Fibroblast of villous mesenchyme (primary cell): ENCODE results near the gene TRIM69. TPM values are rescaled to one million over a fixed set of nuclear protein-coding genes. Genes with fewer than 3 reads are reported as not detected.

Experiments used
- DNase-seq: peaks from one replicate; pipeline ENCODE4 v3.0.0-alpha.2; 2010; ENCODE audit warnings: low read depth
- H3K4me3 ChIP-seq: 2 replicates; pipeline ENCODE4 v1.5.1; 2011; ENCODE audit warnings: low read depth, mild to moderate bottlenecking, low read length
- CTCF ChIP-seq: IDR thresholded peaks from 2 replicates; pipeline ENCODE4 v1.5.1; 2012; ENCODE audit warnings: low read depth, mild to moderate bottlenecking, low read length; ENCODE audit not compliant: insufficient read depth
- total RNA-seq: library from RNA; depleted of rRNA; stranded (reverse); fragments of >200 nt; gene quantifications from 2 replicates; pipeline ENCODE4 v1.2.3, GENCODE V29; 2012

The TRIM69 gene
- total RNA-seq, 1 donor: 13.4 TPM

DNA sequence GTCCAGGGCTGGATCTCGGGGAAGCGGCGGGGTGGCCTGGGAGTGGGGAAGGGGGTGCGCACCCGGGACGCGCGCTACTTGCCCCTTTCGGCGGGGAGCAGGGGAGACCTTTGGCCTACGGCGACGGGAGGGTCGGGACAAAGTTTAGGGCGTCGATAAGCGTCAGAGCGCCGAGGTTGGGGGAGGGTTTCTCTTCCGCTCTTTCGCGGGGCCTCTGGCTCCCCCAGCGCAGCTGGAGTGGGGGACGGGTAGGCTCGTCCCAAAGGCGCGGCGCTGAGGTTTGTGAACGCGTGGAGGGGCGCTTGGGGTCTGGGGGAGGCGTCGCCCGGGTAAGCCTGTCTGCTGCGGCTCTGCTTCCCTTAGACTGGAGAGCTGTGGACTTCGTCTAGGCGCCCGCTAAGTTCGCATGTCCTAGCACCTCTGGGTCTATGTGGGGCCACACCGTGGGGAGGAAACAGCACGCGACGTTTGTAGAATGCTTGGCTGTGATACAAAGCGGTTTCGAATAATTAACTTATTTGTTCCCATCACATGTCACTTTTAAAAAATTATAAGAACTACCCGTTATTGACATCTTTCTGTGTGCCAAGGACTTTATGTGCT, 24.5 kb upstream of the TRIM69 start:
- no peak for TF ChIP-seq CTCF
- DNase-seq: peak; percentile 53
- H3K4me3 ChIP-seq: peak overlapping the region; percentile 97

- peak; percentile 94 for DNase-seq
- H3K4me3 ChIP-seq: peak overlapping the region; percentile 97
- no peak for TF ChIP-seq CTCF
Measured at GRCh38 chr15:44712346-44713005, 23.9 kb upstream of the TRIM69 start.

DNA sequence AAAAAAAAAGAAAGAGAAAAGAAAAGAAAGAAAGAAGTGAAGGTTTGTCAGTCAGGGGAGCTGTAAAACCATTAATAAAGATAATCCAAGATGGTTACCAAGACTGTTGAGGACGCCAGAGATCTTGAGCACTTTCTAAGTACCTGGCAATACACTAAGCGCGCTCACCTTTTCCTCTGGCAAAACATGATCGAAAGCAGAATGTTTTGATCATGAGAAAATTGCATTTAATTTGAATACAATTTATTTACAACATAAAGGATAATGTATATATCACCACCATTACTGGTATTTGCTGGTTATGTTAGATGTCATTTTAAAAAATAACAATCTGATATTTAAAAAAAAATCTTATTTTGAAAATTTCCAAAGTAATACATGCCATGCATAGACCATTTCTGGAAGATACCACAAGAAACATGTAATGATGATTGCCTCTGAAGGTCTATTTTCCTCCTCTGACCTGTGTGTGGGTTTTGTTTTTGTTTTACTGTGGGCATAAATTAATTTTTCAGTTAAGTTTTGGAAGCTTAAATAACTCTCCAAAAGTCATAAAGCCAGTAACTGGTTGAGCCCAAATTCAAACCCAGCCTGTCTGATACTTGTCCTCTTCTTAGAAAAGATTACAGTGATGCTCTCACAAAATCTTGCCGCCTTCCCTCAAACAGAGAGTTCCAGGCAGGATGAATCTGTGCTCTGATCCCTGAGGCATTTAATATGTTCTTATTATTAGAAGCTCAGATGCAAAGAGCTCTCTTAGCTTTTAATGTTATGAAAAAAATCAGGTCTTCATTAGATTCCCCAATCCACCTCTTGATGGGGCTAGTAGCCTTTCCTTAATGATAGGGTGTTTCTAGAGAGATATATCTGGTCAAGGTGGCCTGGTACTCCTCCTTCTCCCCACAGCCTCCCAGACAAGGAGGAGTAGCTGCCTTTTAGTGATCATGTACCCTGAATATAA, 23.0 kb upstream of the TRIM69 start:
- DNase-seq: peak; percentile 51
- TF ChIP-seq CTCF: peak; percentile 37
- peak overlapping the region; percentile 97 for H3K4me3 ChIP-seq

DNA sequence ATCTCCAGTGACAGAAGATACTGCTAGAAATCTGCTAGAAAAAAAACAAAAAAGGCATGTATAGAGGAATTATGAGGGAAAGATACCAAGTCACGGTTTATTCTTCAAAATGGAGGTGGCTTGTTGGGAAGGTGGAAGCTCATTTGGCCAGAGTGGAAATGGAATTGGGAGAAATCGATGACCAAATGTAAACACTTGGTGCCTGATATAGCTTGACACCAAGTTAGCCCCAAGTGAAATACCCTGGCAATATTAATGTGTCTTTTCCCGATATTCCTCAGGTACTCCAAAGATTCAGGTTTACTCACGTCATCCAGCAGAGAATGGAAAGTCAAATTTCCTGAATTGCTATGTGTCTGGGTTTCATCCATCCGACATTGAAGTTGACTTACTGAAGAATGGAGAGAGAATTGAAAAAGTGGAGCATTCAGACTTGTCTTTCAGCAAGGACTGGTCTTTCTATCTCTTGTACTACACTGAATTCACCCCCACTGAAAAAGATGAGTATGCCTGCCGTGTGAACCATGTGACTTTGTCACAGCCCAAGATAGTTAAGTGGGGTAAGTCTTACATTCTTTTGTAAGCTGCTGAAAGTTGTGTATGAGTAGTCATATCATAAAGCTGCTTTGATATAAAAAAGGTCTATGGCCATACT, 21.1 kb upstream of the TRIM69 start:
- TF ChIP-seq CTCF: no peak
- DNase-seq: no peak
- H3K4me3 ChIP-seq: no peak overlapping the region

- no peak for TF ChIP-seq CTCF
- DNase-seq: no peak
- H3K4me3 ChIP-seq: no peak overlapping the region
Measured at GRCh38 chr15:44715797-44716334, 20.5 kb upstream of the TRIM69 start.

- no peak overlapping the region for H3K4me3 ChIP-seq
- no peak for TF ChIP-seq CTCF
- DNase-seq: no peak
Measured at GRCh38 chr15:44716983-44717602, 19.2 kb upstream of the TRIM69 start.
